Measurements from ENCODE around the gene CYP2W1. TPM values are rescaled to one million over a fixed set of nuclear protein-coding genes. Genes with fewer than 3 reads are reported as not detected.

Gene CYP2W1
- total RNA-seq, 6 experiments from 2014 or later, result 0.15 to 0.25 TPM; not detected in 4

DNA sequence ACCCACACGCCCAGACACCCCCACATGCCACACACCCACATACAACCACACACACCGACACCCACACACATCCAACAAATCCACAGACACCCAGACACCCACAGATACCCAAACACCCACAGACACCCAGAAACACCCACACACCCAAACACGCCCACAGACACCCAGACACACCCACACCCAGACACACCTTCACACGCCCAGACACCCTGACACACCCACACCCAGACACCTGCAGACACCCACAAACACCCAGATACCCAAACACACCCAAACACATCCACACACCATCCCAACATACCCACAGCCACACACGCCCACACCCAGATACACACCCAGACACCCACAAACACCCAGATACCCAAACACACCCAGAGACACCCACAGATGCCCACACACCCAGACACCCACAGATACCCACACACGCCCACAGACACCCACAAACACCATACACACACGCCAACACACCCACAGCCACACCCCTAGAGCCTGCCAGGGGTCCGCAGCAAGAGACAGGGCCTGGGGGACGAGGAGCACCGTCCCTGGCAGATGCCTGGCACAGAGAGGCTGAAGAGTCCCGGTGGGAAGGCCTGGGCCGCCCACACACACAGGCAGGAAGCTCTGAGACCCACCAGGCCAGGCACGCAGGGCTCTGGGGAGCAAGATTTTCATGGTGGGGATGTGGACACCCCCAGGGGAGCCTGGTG is 28.5 kb downstream of the CYP2W1 start:
- TF ChIP-seq, protein P1, sequence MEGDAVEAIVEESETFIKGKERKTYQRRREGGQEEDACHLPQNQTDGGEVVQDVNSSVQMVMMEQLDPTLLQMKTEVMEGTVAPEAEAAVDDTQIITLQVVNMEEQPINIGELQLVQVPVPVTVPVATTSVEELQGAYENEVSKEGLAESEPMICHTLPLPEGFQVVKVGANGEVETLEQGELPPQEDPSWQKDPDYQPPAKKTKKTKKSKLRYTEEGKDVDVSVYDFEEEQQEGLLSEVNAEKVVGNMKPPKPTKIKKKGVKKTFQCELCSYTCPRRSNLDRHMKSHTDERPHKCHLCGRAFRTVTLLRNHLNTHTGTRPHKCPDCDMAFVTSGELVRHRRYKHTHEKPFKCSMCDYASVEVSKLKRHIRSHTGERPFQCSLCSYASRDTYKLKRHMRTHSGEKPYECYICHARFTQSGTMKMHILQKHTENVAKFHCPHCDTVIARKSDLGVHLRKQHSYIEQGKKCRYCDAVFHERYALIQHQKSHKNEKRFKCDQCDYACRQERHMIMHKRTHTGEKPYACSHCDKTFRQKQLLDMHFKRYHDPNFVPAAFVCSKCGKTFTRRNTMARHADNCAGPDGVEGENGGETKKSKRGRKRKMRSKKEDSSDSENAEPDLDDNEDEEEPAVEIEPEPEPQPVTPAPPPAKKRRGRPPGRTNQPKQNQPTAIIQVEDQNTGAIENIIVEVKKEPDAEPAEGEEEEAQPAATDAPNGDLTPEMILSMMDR (IDR thresholded peaks at IDR 0.05), result no peak
- H3K9me3 Mint-ChIP-seq, result no peaks in the 10 kb centered on the region
- no peak overlapping the region for H3K4me3 Mint-ChIP-seq
- H3K4me1 Mint-ChIP-seq (ENCODE audit: low read depth), result no peaks in the 10 kb centered on the region
- no peak overlapping the region for H3K27ac Mint-ChIP-seq
- DNase-seq, result no peak
- H3K27me3 Mint-ChIP-seq (ENCODE audit: insufficient read depth), result peaks cover 2% of the 10 kb centered on the region
- peaks cover 12% of the 10 kb centered on the region for H3K36me3 Mint-ChIP-seq (ENCODE audit: low read depth)

DNA sequence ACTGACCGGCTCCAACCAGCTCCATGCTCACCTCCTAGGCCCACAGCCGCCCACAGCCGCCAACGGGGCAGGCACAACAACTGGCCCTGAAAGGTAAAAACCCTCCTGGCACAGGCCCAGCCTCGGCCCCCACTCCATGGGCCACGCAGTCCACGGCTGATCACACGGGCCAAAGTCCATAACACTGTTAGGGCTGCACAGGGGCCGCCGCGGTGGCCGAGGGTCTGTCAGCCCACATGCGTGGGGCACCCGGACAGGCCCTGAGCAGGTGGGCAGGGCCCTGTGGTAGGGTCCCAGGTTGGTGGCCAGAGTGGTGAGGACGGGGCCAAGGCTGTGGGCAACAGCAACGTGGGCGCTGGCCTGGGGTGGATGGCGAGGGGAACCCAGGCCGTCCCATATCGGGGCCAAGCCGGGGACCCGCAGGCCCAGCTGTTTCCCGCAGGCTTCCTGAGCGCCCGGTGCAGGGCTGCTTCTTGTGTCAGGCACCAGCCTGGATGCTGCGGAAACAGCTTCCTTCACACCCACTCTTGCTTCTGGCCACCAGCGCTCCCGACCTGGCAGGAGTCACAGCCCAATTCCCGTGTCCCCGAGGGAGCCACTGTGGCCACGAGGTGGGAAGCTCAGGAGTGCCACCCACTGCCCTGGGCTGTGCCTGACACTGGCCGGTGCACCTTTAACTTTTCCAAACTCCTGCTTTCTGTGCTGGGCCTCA is 29.2 kb downstream of the CYP2W1 start:
- Mint-ChIP-seq H3K4me3 (no peak overlapping the region), H3K9me3 (no peaks in the 10 kb centered on the region), H3K27me3 (ENCODE audit: insufficient read depth) (peaks cover 2% of the 10 kb centered on the region), H3K36me3 (ENCODE audit: low read depth) (peaks cover 12% of the 10 kb centered on the region), H3K4me1 (ENCODE audit: low read depth) (no peaks in the 10 kb centered on the region), H3K27ac (no peak overlapping the region)
- DNase-seq, result no peak
- TF ChIP-seq, protein P1 (IDR thresholded peaks at IDR 0.05), result no peak

DNA sequence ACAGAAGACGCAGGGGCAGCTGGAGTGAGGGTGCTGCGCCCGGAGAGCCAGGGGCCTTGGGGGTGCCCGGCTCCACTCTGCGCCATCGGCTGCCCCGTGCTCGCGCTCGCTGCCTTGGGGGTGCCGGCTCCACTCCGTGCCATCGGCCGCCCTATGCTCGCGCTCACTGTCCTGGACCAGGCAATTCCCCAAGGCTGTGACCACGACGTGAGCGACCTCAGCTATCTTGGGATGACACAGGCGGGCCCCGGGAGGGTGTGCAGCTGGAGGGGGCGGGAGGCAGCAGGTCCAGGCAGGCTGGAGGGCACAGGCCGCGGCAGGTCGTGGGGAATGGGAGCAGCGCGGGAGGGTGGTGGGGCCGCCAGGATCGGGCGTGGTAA is 29.7 kb downstream of the CYP2W1 start:
- no peak for DNase-seq
- no peak overlapping the region for H3K27ac Mint-ChIP-seq
- H3K4me3 Mint-ChIP-seq, result no peak overlapping the region
- H3K4me1 Mint-ChIP-seq (ENCODE audit: low read depth), result no peaks in the 10 kb centered on the region
- peaks cover 12% of the 10 kb centered on the region for H3K36me3 Mint-ChIP-seq (ENCODE audit: low read depth)
- no peaks in the 10 kb centered on the region for H3K9me3 Mint-ChIP-seq
- H3K27me3 Mint-ChIP-seq (ENCODE audit: insufficient read depth), result peaks cover 2% of the 10 kb centered on the region
- TF ChIP-seq, protein P1 (IDR thresholded peaks at IDR 0.05), result no peak

DNA sequence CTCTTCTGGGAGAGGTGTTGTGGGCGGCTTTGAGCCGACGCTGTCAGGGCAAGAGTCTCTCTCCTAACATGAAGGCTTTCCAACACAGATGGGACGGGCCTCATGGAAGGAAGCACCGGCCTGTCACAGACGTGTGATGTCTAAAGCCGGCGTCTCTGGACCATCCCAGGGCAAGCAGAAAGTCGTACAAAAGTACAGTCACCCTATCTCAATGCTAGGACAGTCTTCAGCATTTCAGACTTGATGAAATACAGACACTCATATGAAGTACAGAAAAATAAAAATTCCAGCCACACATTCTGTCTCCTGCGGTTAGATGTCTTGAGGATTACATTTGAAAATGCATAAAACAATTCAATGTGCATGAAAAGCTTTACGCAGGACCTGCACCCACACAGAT is 30.6 kb downstream of the CYP2W1 start:
- DNase-seq, result no peak
- Mint-ChIP-seq H3K9me3 (no peaks in the 10 kb centered on the region), H3K27ac (no peak overlapping the region), H3K36me3 (ENCODE audit: low read depth) (peaks cover 16% of the 10 kb centered on the region), H3K27me3 (ENCODE audit: insufficient read depth) (peaks cover 4% of the 10 kb centered on the region), H3K4me1 (ENCODE audit: low read depth) (no peaks in the 10 kb centered on the region), H3K4me3 (no peak overlapping the region)
- TF ChIP-seq, protein P1 (IDR thresholded peaks at IDR 0.05), result no peak

DNA sequence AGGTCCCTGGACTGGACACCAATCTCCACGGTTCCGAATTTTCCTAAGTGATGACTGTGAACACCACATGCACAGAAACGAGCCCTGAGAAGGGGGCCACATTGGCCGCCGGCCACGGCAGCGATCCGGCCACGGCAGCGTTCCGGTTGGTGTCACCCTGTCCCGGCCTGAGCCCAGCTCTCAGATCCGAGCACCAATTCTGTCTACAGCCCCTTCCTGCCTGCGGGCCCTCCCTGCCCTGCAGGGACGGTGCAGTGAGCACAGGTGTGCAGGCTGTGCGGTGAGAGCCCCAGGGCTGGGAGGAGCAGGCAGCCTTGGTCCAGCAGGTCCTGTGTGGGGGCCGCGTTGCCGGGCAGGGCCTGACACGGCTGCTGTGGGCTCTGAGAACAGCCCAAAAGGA is 31.7 kb downstream of the CYP2W1 start:
- Mint-ChIP-seq H3K9me3 (no peaks in the 10 kb centered on the region), H3K4me3 (no peak overlapping the region), H3K27me3 (ENCODE audit: insufficient read depth) (peaks cover 4% of the 10 kb centered on the region), H3K36me3 (ENCODE audit: low read depth) (peaks cover 8% of the 10 kb centered on the region; the same call in 1 of the 2 replicates), H3K27ac (no peak overlapping the region), H3K4me1 (ENCODE audit: low read depth) (no peaks in the 10 kb centered on the region)
- TF ChIP-seq, protein P1 (IDR thresholded peaks at IDR 0.05), result no peak
- no peak for DNase-seq
